ENCODE results near the gene PLXDC1.

DNA sequence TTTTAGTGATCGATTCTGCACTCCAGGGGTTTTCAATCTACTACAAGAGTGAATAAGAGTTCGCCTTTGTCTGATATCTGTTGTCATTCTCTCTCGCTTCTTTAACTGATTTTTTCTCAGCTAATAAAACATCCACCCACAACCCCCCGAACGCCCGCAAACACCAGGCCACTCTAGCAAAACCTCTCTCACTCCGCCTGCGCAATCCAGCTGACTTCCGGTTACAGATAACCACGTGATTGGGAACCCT is 48.3 kb upstream of the PLXDC1 start:
- TF ChIP-seq POLR2A (IDR thresholded peaks at IDR 0.05; ENCODE audit: low read length) (no peak), GATA1 (IDR thresholded peaks at IDR 0.05; ENCODE audit: low read depth, low read length) (no peak)

All from erythroblast (primary cell).